SK-N-SH treated with all-trans-retinoic acid at 6 μM for 48 hours (cell line): Measurements from ENCODE around the gene PDK1.

ENCODE experiments used
- ATAC-seq: fragments of 200-7000 bp; cut with Tn5 transposase; 3 replicates; pipeline ENCODE4 v1.9.1; 2020; ENCODE audit warnings: mild to moderate bottlenecking, moderate library complexity
- ARNTL ChIP-seq: fragments of 450-650 bp; formaldehyde crosslinking; IDR thresholded peaks from 2 replicates; pipeline ENCODE4 v1.5.0; 2020; ENCODE audit warnings: low read depth, mild to moderate bottlenecking, moderate library complexity, borderline replicate concordance
- BACH2 ChIP-seq: fragments of 250-450 bp; sonication (Bioruptor Pico); IDR thresholded peaks from 2 replicates; pipeline ENCODE4 v1.9.0; 2021; ENCODE audit warnings: mild to moderate bottlenecking, borderline replicate concordance
- CSDC2 ChIP-seq: fragments of 250-450 bp; sonication (Bioruptor Pico); IDR thresholded peaks from 2 replicates; pipeline ENCODE4 v1.5.0; 2020; ENCODE audit warnings: mild to moderate bottlenecking, moderate library complexity
- ESRRG ChIP-seq: fragments of 250-450 bp; sonication (Bioruptor Pico); IDR thresholded peaks from 2 replicates; pipeline ENCODE4 v1.6.1; 2021; ENCODE audit warnings: mild to moderate bottlenecking
- GLIS3 ChIP-seq: fragments of 250-450 bp; sonication (Bioruptor Pico); IDR thresholded peaks from 2 replicates; pipeline ENCODE4 v1.5.0; 2020; ENCODE audit warnings: mild to moderate bottlenecking, moderate library complexity
- OSR1 ChIP-seq: fragments of 250-450 bp; sonication (Bioruptor Pico); IDR thresholded peaks from 2 replicates; pipeline ENCODE4 v1.8.0; 2022; ENCODE audit warnings: moderate library complexity, mild to moderate bottlenecking, inconsistent platforms
- PPARA ChIP-seq: fragments of 250-450 bp; sonication (Bioruptor Pico); IDR thresholded peaks from 2 replicates; pipeline ENCODE4 v1.5.0; 2020; ENCODE audit warnings: mild to moderate bottlenecking, borderline replicate concordance
- RARB ChIP-seq: fragments of 250-450 bp; sonication (Bioruptor Pico); IDR thresholded peaks from 2 replicates; pipeline ENCODE4 v1.8.0; 2021; ENCODE audit warnings: mild to moderate bottlenecking, moderate library complexity
- SNAI2 ChIP-seq: fragments of 250-450 bp; sonication (Bioruptor Pico); IDR thresholded peaks from 2 replicates; pipeline ENCODE4 v1.5.0; 2020; ENCODE audit warnings: mild to moderate bottlenecking, moderate library complexity
- TCF4 ChIP-seq: fragments of 250-450 bp; sonication (Bioruptor Pico); IDR thresholded peaks from 2 replicates; pipeline ENCODE4 v1.8.0; 2021; ENCODE audit warnings: mild to moderate bottlenecking, moderate library complexity, borderline replicate concordance
- ZC3H10 ChIP-seq: fragments of 250-450 bp; sonication (Bioruptor Pico); IDR thresholded peaks from 2 replicates; pipeline ENCODE4 v1.5.1; 2021; ENCODE audit warnings: mild to moderate bottlenecking, moderate library complexity
- ZFP3 ChIP-seq: fragments of 250-450 bp; sonication (Bioruptor Pico); IDR thresholded peaks from 2 replicates; pipeline ENCODE4 v1.5.0; 2020; ENCODE audit warnings: mild to moderate bottlenecking, moderate library complexity
- ZFP30 ChIP-seq: fragments of 450-650 bp; formaldehyde crosslinking; IDR thresholded peaks from 2 replicates; pipeline ENCODE4 v1.5.0; 2022; ENCODE audit warnings: mild to moderate bottlenecking, moderate library complexity
- ZNF565 ChIP-seq: fragments of 450-650 bp; formaldehyde crosslinking; conservative IDR thresholded peaks from 2 replicates; pipeline ENCODE4 v1.5.0; 2020; ENCODE audit warnings: low read depth, mild to moderate bottlenecking, moderate library complexity
- ZNF70 ChIP-seq: fragments of 450-650 bp; formaldehyde crosslinking; IDR thresholded peaks from 2 replicates; pipeline ENCODE4 v1.5.0; 2020; ENCODE audit warnings: mild to moderate bottlenecking, moderate library complexity
- ZNF8 ChIP-seq: fragments of 450-650 bp; formaldehyde crosslinking; IDR thresholded peaks from 2 replicates; pipeline ENCODE4 v1.5.0; 2020; ENCODE audit warnings: mild to moderate bottlenecking, moderate library complexity
- TF ChIP-seq, protein P1 (sequence below): fragments of 250-450 bp; sonication (Bioruptor Pico); IDR thresholded peaks from 2 replicates; pipeline ENCODE4 v1.5.1; 2021; ENCODE audit warnings: mild to moderate bottlenecking, moderate library complexity
- TF ChIP-seq, protein P2 (sequence below): fragments of 250-450 bp; sonication (Bioruptor Pico); IDR thresholded peaks from 2 replicates; pipeline ENCODE4 v1.8.0; 2020; ENCODE audit warnings: mild to moderate bottlenecking, moderate library complexity, borderline replicate concordance
- TF ChIP-seq, protein P3 (sequence below): fragments of 250-450 bp; sonication (Bioruptor Pico); IDR thresholded peaks from 2 replicates; pipeline ENCODE4 v1.5.1; 2020; ENCODE audit warnings: low read depth, mild to moderate bottlenecking, moderate library complexity

The PDK1 gene

DNA sequence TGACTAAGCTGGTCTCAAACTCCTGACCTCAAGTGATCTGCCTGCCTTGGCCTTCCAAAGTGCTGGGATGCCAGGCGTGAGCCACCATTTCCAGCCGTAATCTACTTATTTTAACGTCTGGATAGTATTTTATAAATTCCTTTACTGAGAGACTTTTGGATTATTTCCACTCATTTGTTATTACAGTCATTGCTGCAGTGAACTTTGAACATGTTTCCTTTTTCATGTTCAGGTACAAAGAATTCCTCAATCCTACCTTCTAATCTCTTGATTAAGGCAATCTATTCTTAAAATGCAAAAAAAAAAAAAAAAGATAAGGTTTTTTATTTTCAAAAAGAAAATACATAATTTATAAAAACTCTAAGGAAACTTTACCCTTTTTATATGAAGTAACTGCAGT, 78.6 kb downstream of the PDK1 start:
- ATAC-seq, result no peak
- TF ChIP-seq, protein P1, sequence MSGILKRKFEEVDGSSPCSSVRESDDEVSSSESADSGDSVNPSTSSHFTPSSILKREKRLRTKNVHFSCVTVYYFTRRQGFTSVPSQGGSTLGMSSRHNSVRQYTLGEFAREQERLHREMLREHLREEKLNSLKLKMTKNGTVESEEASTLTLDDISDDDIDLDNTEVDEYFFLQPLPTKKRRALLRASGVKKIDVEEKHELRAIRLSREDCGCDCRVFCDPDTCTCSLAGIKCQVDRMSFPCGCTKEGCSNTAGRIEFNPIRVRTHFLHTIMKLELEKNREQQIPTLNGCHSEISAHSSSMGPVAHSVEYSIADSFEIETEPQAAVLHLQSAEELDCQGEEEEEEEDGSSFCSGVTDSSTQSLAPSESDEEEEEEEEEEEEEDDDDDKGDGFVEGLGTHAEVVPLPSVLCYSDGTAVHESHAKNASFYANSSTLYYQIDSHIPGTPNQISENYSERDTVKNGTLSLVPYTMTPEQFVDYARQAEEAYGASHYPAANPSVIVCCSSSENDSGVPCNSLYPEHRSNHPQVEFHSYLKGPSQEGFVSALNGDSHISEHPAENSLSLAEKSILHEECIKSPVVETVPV (CRISPR knock-in tag), result no peak
- TF ChIP-seq OSR1 (CRISPR knock-in tag), result no peak
- no peak for TF ChIP-seq TCF4 (CRISPR knock-in tag)
- TF ChIP-seq CSDC2 (CRISPR knock-in tag), result no peak
- no peak for TF ChIP-seq ZNF8
- TF ChIP-seq, protein P2, sequence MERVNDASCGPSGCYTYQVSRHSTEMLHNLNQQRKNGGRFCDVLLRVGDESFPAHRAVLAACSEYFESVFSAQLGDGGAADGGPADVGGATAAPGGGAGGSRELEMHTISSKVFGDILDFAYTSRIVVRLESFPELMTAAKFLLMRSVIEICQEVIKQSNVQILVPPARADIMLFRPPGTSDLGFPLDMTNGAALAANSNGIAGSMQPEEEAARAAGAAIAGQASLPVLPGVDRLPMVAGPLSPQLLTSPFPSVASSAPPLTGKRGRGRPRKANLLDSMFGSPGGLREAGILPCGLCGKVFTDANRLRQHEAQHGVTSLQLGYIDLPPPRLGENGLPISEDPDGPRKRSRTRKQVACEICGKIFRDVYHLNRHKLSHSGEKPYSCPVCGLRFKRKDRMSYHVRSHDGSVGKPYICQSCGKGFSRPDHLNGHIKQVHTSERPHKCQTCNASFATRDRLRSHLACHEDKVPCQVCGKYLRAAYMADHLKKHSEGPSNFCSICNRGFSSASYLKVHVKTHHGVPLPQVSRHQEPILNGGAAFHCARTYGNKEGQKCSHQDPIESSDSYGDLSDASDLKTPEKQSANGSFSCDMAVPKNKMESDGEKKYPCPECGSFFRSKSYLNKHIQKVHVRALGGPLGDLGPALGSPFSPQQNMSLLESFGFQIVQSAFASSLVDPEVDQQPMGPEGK, result no peak

DNA sequence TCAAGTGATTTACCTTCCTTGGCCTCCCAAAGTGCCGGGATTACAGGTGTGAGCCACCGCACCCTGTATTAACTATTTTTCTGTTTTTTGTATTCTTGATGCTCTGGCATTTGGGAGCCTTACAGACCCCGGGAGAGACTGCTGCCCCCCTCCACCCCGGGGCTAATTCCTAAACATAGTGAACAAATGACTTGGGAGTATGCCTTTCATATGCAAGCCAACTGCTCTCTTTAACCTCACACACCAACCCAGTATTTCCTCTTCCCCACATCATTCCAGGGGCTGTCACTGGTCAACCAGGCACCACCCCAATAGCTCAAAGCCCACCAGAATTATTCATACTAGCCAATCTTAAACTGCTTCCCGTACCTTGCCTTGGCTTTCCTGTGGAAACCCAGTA, 79.7 kb downstream of the PDK1 start:
- ATAC-seq, result no peak
- TF ChIP-seq, protein P3, sequence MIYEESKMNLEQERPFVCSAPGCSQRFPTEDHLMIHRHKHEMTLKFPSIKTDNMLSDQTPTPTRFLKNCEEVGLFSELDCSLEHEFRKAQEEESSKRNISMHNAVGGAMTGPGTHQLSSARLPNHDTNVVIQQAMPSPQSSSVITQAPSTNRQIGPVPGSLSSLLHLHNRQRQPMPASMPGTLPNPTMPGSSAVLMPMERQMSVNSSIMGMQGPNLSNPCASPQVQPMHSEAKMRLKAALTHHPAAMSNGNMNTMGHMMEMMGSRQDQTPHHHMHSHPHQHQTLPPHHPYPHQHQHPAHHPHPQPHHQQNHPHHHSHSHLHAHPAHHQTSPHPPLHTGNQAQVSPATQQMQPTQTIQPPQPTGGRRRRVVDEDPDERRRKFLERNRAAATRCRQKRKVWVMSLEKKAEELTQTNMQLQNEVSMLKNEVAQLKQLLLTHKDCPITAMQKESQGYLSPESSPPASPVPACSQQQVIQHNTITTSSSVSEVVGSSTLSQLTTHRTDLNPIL (CRISPR knock-in tag), result no peak
- TF ChIP-seq, protein P1 (CRISPR knock-in tag), result no peak
- TF ChIP-seq ARNTL (CRISPR knock-in tag) (no peak), ZNF8 (no peak), ZNF70 (CRISPR knock-in tag) (no peak), PPARA (CRISPR knock-in tag) (no peak), ZFP3 (CRISPR knock-in tag) (no peak)
- TF ChIP-seq, all 23 proteins: peak for 0

DNA sequence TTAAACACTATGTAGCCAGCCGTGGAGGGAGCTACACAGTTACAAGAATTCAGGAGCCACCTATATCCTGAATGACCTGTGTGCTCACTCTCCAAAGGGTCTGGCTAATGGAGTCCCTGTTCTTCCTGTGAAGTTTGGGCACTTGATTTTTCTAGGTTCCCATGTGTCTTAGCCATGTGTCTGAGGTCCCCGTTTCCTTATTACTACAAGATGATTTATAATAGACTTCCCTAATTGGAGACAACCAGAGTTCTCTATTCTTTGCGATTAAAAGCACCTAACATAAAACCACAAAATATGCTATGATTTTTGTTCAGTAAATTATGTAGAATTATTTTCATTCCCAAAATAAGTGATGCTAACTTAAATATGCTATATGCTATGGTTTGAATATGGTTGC, 83.4 kb downstream of the PDK1 start:
- TF ChIP-seq SNAI2 (CRISPR knock-in tag), result no peak
- TF ChIP-seq ZC3H10, result no peak
- TF ChIP-seq BACH2 (CRISPR knock-in tag), result no peak
- TF ChIP-seq, protein P2, result no peak
- no peak for TF ChIP-seq PPARA (CRISPR knock-in tag)
- TF ChIP-seq ZFP30 (CRISPR knock-in tag), result no peak
- TF ChIP-seq, protein P1 (CRISPR knock-in tag), result no peak
- no peak for TF ChIP-seq GLIS3 (CRISPR knock-in tag)
- TF ChIP-seq ARNTL (CRISPR knock-in tag), result no peak
- TF ChIP-seq ZFP3 (CRISPR knock-in tag), result no peak
- TF ChIP-seq ESRRG (CRISPR knock-in tag), result no peak
- TF ChIP-seq ZNF565 (CRISPR knock-in tag), result no peak
- no peak for TF ChIP-seq CSDC2 (CRISPR knock-in tag)
- TF ChIP-seq, all 23 proteins: peak for 0
- no peak for ATAC-seq

DNA sequence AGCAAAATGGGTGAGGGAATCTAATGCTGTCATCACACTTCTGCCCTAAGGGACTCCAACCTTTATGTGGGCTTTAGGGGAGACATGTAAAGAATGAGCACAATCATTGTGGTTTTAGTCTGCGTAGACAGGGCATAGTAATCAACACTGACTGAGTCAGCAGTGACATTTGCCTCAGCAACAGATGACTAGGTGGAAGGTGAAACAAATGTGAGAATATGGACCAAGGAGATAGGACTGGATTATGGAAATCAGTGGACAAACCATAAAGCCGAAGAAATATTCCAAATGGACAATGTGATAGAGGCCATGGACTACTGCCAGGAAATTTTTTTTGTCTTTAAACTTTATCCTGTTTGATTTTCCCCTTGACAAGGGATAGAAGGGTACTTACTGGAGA, 83.9 kb downstream of the PDK1 start:
- ATAC-seq, result no peak
- TF ChIP-seq ZFP30 (CRISPR knock-in tag), result no peak
- TF ChIP-seq ZNF565 (CRISPR knock-in tag), result no peak
- TF ChIP-seq ZNF8, result no peak
- no peak for TF ChIP-seq RARB
